Measurements from ENCODE around the gene OCA2. TPM values are rescaled to one million over a fixed set of nuclear protein-coding genes. Genes with fewer than 3 reads are reported as not detected.

OCA2 gene
- total RNA-seq, 1 experiment from 2014 or later: 0.31 TPM

- Mint-ChIP-seq H3K36me3 (ENCODE audit: insufficient read depth in 1 of 3, low read depth in 3 of 3) (peaks cover 59 to 82% (median 72%) of the 10 kb centered on the region in 3 experiments), H3K4me1 (no peaks in the 10 kb centered on the region), H3K4me3 (no peak overlapping the region), H3K9me3 (no peaks in the 10 kb centered on the region), H3K27ac (0 out of 7 replicates have a peak overlapping the region, but pooled peaks of 1 of the 3 experiments have one; percentile 81), H3K27me3 (ENCODE audit: low read depth) (peaks cover 1% of the 10 kb centered on the region; the same call in 1 of the 2 replicates)
- Histone ChIP-seq H4K8ac (replicated peaks; ENCODE audit: insufficient read length, low read depth, low read length) (no peak overlapping the region), H3K56ac (ENCODE audit: insufficient read length, low read depth, low read length) (no peak overlapping the region), H3K79me2 (ENCODE audit: insufficient read depth, low read length) (no peaks in the 10 kb centered on the region), H2BK12ac (ENCODE audit: insufficient read length, low read depth, low read length) (no peak overlapping the region), H3K23ac (ENCODE audit: insufficient read length, low read depth, low read length) (no peak overlapping the region), H3K9me3 (ENCODE audit: control insufficient read depth, low read depth, low read length) (no peaks in the 10 kb centered on the region), H3K4me1 (ENCODE audit: insufficient read depth, low read length) (no peaks in the 10 kb centered on the region), H2BK5ac (ENCODE audit: insufficient read length, low read length) (no peak overlapping the region), H2BK15ac (ENCODE audit: low read depth, low read length) (no peak overlapping the region), H3T11ph (ENCODE audit: low read length) (no peak overlapping the region), H4K5ac (ENCODE audit: insufficient read length, low read depth, low read length) (no peak overlapping the region), H3K23me2 (ENCODE audit: insufficient read length, low read depth, low read length, poor library complexity, severe bottlenecking) (no peaks in the 10 kb centered on the region), H2AK5ac (ENCODE audit: insufficient read length, low read length) (no peak overlapping the region), H2AFZ (ENCODE audit: low read length) (no peak overlapping the region), H4K20me1 (ENCODE audit: control insufficient read depth, insufficient read depth, insufficient read length) (no peaks in the 10 kb centered on the region), H2BK120ac (ENCODE audit: low read depth, low read length, poor library complexity, severe bottlenecking) (no peak overlapping the region), H2BK20ac (ENCODE audit: low read depth, low read length, poor library complexity, severe bottlenecking) (no peak overlapping the region), H3K18ac (ENCODE audit: insufficient read length, low read depth, low read length) (no peak overlapping the region), H3K27me3 (ENCODE audit: insufficient read depth, low read length) (no peaks in the 10 kb centered on the region), H3K9ac (ENCODE audit: extremely low read depth, insufficient read length, low read length) (no peak overlapping the region), H3K14ac (ENCODE audit: insufficient read depth, low read length) (no peak overlapping the region), H3K79me1 (ENCODE audit: insufficient read depth, low read depth, low read length, poor library complexity, severe bottlenecking) (no peaks in the 10 kb centered on the region), H3K27ac (ENCODE audit: insufficient read length, low read depth, low read length) (no peak overlapping the region), H3K4me2 (ENCODE audit: insufficient read depth, insufficient read length, low read length) (no peak overlapping the region), H3K4ac (ENCODE audit: low read depth, low read length) (no peak overlapping the region), H4K91ac (ENCODE audit: insufficient read length, low read depth, low read length) (no peak overlapping the region)
- WGBS (ENCODE audit: extremely low coverage, insufficient read length, low lambda C conversion rate): no CpG with 5 or more reads among the region's 13 CpGs
- no peak for DNase-seq
- TF ChIP-seq CTCF (conservative IDR thresholded peaks at IDR 0.05): no peak
Observed at GRCh38 chr15:28115871-28116270, 16.8 kb upstream of the OCA2 start.

All from H9 (cell line).